Measurements from ENCODE around the gene GRAMD4.

GRAMD4 gene

DNA sequence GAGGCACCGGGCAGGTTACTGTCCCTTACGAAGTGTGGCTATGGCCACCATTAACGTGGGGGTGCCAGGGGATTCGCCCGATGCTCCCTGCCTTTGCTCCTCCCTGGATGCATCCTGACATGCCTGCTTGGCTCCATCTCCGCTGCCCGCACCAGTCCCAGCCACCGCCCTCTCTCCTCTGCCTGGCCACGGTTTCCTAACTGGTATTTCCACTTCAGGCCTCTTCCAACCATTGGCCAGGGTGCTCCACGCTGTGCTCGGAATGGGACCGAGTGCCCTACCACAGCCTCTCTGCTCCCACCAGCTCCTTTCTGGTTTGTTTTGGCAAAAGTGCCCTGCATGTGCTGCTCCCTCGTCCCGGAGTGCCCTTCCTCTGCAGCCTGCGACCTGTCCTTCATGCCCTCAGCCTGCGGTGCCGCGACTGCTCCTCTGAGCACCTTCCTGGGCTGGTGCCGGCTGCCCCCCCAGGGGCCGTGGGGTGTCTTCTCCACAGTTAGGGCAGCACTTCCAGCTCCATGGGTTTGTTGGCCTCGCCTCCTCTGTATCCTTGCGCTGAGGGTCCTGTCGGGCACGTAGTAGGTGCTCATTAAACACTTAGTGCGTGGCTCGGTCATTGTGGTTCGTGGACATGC lies 12.6 kb upstream of the GRAMD4 start:
- Histone ChIP-seq H4K20me1 (peaks cover 10 to 64% (median 28%) of the 10 kb centered on the region in 11 experiments; a peak in 16 of 22 replicates), H3K9ac (no peak overlapping the region; a peak in 1 of 22 replicates)

DNA sequence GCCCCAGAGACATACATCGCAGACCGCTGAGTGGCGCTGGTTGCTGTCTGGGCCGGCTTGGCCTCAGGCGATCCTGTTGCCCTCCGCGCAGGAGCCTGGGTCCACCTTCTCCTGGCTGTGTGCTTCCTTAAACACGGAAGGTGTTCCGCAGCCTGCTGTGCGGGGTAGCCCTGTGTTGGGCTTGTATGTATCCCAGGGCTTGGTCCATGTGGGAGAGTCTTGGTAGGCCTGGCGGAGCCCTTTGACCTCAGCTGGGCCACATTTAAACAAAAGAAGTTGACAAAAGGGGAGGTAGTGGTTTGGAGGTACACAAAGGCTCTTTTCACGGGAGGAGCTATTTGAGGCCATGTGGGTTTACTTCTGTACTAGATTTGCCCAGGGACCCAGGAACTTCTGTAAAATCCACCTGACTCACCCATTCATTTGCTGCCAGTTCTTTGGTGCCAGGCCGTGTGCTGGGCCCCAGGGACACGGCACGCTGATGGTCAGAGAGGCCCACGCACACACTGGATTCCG lies 11.0 kb upstream of the GRAMD4 start:
- Histone ChIP-seq H3K4me3 (no peak overlapping the region), H3K9ac (0 out of 22 replicates have a peak overlapping the region, but pooled peaks of 1 of the 11 experiments have one; percentile 44), H3K36me3 (no peaks in the 10 kb centered on the region), H3K4me1 (peaks cover 43 to 87% (median 81%) of the 10 kb centered on the region in 10 experiments), H3K27ac (peak overlapping the region in 5 of 11 experiments; percentile 5 to 32 (median 14); a peak in 3 of 22 replicates), H3K4me2 (peak overlapping the region; percentile 9 to 74 (median 40); a peak in 17 of 22 replicates), H4K20me1 (peaks cover 15 to 81% (median 40%) of the 10 kb centered on the region in 11 experiments; a peak in 16 of 22 replicates), H3K27me3 (peaks cover 0 to 17% (median 0%) of the 10 kb centered on the region in 11 experiments; a peak in 3 of 22 replicates), H3K9me3 (replicated peaks in 1 of 11) (no peaks in the 10 kb centered on the region)
- TF ChIP-seq Cebpa-rat (IDR thresholded peaks at IDR 0.05), result no peak

More for the DNA sequence above, 12.6 kb upstream of the GRAMD4 start:
- H3K9me3 ChIP-seq (replicated peaks in 1 of 11), result no peaks in the 10 kb centered on the region
- no peak overlapping the region for H3K27ac ChIP-seq
- 0 out of 22 replicates have a peak, but pooled peaks cover 0 to under 1% (median 0%) of the 10 kb centered on the region in 11 experiments for H3K27me3 ChIP-seq
- H3K36me3 ChIP-seq, result no peaks in the 10 kb centered on the region
- no peak overlapping the region for H3K4me3 ChIP-seq
- peaks cover 43 to 87% (median 81%) of the 10 kb centered on the region in 10 experiments for H3K4me1 ChIP-seq
- peak overlapping the region in 6 of 11 experiments; percentile 3 to 48 (median 31); a peak in 6 of 22 replicates for H3K4me2 ChIP-seq
- no peak for TF ChIP-seq Cebpa-rat (IDR thresholded peaks at IDR 0.05)

DNA sequence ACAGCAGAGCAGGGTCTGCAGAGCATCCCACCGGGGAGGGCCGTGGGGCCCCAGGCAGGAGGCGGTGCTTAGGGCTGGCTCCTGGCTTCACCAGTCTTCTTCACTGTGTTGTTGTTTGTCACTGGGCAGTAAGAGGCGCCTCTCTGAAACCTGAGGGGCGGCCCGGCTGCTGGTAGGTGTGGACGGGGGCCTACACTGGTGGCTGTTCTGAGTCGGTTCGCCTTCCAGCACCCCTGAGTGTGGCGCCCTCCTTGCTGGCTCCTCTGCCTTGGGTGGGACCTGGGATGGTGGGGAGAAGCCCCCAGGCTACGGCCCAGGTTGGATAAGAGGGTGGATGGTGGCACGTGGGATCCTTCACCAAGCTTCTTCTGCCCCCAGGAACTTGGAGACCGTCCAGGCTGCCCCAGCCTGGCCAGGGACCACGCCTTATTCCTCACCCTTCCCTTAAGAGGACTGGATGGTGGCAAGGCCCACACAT lies 10.4 kb upstream of the GRAMD4 start:
- TF ChIP-seq Cebpa-rat (IDR thresholded peaks at IDR 0.05), result no peak
- Histone ChIP-seq H3K9ac (peak overlapping the region in 1 of 11 experiments; percentile 44; a peak in 2 of 22 replicates), H3K4me2 (peak overlapping the region; percentile 9 to 74 (median 40); a peak in 19 of 22 replicates)

DNA sequence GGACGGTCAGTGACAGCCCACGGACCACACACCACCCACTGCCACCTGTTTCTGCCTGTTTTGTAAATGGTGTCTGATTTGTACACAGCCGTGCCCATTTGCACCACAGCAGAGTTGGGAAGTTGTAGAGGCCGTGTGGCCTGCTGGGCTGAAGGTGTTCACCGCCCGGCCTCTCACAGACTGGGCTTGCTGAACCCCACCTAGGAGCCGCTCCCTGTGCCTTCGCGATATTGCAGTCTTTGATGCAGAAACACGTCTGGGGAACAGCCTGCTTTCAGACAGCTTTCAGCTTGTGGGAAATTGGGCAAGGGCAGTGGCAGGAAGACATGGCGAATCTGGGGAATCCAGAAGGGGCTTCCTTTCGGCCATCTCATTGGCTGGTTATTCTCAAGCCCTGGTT lies 9.8 kb upstream of the GRAMD4 start:
- peak overlapping the region in 9 of 11 experiments; percentile 22 to 74 (median 42); a peak in 17 of 22 replicates for H3K4me2 ChIP-seq
- H3K9me3 ChIP-seq (replicated peaks in 1 of 11), result no peaks in the 10 kb centered on the region

More for the DNA sequence above, 10.4 kb upstream of the GRAMD4 start:
- Histone ChIP-seq H3K9me3 (replicated peaks in 1 of 11) (no peaks in the 10 kb centered on the region), H3K4me1 (peaks cover 43 to 87% (median 81%) of the 10 kb centered on the region in 10 experiments), H4K20me1 (peaks cover 15 to 86% (median 44%) of the 10 kb centered on the region in 11 experiments; a peak in 17 of 22 replicates), H3K36me3 (no peaks in the 10 kb centered on the region), H3K27ac (peak overlapping the region in 5 of 11 experiments; percentile 5 to 32 (median 14); a peak in 5 of 22 replicates), H3K27me3 (peaks cover 0 to 23% (median 0%) of the 10 kb centered on the region in 11 experiments; a peak in 4 of 22 replicates), H3K4me3 (no peak overlapping the region)

DNA sequence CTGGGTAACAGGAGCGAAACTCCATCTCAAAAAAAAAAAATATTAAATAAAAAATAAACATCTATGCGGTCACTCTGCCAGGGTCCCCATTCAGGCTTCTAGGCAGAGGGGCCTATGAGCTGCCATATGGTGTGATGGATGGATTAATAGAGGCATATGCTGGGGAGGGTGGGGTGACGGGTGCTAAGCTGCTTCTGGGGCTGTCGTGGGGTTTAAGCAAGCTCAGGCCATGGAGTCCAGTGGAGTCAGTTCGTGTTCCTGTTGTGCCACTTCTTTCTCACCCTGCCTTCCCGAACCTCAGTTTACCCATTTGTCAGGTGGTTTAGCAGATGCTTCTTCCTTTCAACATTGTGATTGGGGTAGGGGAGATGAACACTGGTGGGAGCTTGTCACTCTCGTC lies 9.0 kb upstream of the GRAMD4 start:
- H3K9me3 ChIP-seq (replicated peaks in 1 of 11), result no peaks in the 10 kb centered on the region; a peak in 3 of 22 replicates
- peaks cover 42 to 85% (median 81%) of the 10 kb centered on the region in 10 experiments for H3K4me1 ChIP-seq
- peak overlapping the region in 2 of 11 experiments; percentile 26 to 96; a peak in 5 of 22 replicates for H3K4me2 ChIP-seq
- no peak for TF ChIP-seq Cebpa-rat (IDR thresholded peaks at IDR 0.05)
- no peak overlapping the region for H3K27ac ChIP-seq
- peaks cover 15 to 84% (median 44%) of the 10 kb centered on the region in 11 experiments; a peak in 17 of 22 replicates for H4K20me1 ChIP-seq
- no peaks in the 10 kb centered on the region for H3K36me3 ChIP-seq
- H3K4me3 ChIP-seq, result no peak overlapping the region
- no peak overlapping the region for H3K9ac ChIP-seq
- peaks cover 0 to 23% (median 0%) of the 10 kb centered on the region in 11 experiments; a peak in 4 of 22 replicates for H3K27me3 ChIP-seq

More for the DNA sequence above, 9.8 kb upstream of the GRAMD4 start:
- H3K36me3 ChIP-seq, result no peaks in the 10 kb centered on the region
- H4K20me1 ChIP-seq, result peaks cover 15 to 87% (median 44%) of the 10 kb centered on the region in 11 experiments; a peak in 17 of 22 replicates
- TF ChIP-seq Cebpa-rat (IDR thresholded peaks at IDR 0.05), result no peak
- no peak overlapping the region for H3K4me3 ChIP-seq
- H3K9ac ChIP-seq, result peak overlapping the region in 1 of 11 experiments; percentile 10; a peak in 1 of 22 replicates
- peak overlapping the region in 3 of 11 experiments; percentile 5 to 16 (median 14); a peak in 4 of 22 replicates for H3K27ac ChIP-seq
- H3K27me3 ChIP-seq, result peaks cover 0 to 23% (median 0%) of the 10 kb centered on the region in 11 experiments; a peak in 4 of 22 replicates
- H3K4me1 ChIP-seq, result peaks cover 42 to 85% (median 81%) of the 10 kb centered on the region in 10 experiments

DNA sequence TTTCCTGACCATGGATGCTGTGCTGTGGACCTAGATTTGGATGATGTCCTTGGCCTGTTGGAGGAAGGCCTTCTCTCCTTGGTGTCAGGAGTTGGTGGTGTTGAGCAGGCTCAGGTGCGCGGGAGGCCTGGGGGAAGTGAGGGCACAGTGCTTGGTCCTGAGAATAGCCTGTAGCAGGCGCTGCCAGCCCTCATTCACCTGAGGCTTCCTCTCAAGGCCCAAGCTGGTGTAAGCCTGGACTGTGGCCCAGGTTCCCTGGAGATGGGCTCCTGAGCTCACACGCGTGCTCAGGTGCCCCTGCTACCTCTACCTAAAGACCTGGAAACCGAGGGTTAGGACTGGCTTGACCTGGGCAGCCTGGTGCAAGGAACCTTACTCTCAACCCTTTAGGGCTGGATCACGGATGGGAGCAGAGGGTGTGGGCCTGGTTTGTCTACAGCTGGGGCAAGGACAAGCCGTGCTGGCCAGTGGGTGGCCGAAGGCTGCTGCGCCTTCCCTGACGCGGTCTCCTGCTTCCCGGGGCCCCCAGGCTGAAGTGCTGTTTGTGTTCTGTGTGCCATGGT lies 7.8 kb upstream of the GRAMD4 start:
- no peak for TF ChIP-seq Cebpa-rat (IDR thresholded peaks at IDR 0.05)
- peak overlapping the region; percentile 7 to 76 (median 63); a peak in 18 of 22 replicates for H3K9ac ChIP-seq
- peak overlapping the region; percentile 86 to 99 (median 96) for H3K4me2 ChIP-seq
- peaks cover 0 to 30% (median 0%) of the 10 kb centered on the region in 11 experiments; a peak in 8 of 22 replicates for H3K27me3 ChIP-seq
- H4K20me1 ChIP-seq, result peaks cover 13 to 87% (median 51%) of the 10 kb centered on the region in 11 experiments; a peak in 18 of 22 replicates
- H3K27ac ChIP-seq, result peak overlapping the region in 8 of 11 experiments; percentile 53 to 69 (median 64); a peak in 13 of 22 replicates
- no peaks in the 10 kb centered on the region for H3K36me3 ChIP-seq
- H3K4me3 ChIP-seq, result 0 out of 20 replicates have a peak overlapping the region, but pooled peaks of 1 of the 10 experiments have one; percentile 59
- H3K9me3 ChIP-seq (replicated peaks in 1 of 11), result peaks cover 0 to 5% (median 0%) of the 10 kb centered on the region in 11 experiments; a peak in 5 of 22 replicates
- peaks cover 48 to 80% (median 77%) of the 10 kb centered on the region in 10 experiments for H3K4me1 ChIP-seq

DNA sequence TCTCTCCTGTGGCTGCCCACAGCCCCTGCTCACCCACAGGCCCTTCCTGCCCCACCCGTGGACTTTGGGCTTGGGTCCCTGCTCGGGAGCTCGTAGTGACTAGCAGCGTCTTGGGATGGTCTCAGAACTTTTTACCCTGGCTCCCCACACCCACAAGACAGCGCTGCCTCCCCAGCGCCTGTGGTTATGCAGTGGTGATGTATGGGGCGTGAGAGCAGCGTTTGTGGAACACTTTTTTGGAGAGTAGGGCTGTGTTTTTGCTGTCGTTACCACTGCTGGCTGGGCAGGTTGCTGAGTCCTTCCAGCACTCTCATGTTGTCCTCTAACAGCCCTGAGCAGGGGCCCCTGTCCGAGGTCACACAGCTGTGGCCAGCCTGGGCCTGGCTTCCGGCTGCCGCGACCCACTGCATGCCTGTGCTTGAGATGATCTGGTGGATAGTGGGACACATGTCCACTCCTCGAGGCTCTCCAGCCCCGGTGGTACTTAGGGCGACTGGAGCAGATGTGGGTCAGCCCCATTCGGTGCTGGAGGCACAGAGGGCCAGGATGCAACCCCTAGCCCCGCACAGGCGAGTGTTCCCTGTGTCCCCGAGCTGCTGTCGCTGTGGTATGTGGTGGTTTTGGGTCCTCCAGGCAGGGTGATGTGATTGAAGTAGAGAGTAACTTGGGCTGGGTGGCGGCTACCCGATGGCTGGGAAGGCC lies 7.1 kb upstream of the GRAMD4 start:
- Histone ChIP-seq H3K36me3 (no peaks in the 10 kb centered on the region), H3K4me2 (peak overlapping the region; percentile 86 to 99 (median 96)), H3K9me3 (replicated peaks in 1 of 11) (peaks cover 0 to 5% (median 0%) of the 10 kb centered on the region in 11 experiments; a peak in 5 of 22 replicates), H3K9ac (peak overlapping the region; percentile 7 to 76 (median 63); a peak in 20 of 22 replicates), H3K4me3 (peak overlapping the region in 9 of 10 experiments; percentile 30 to 59 (median 47); a peak in 13 of 20 replicates), H3K4me1 (peaks cover 54 to 80% (median 77%) of the 10 kb centered on the region in 10 experiments), H3K27me3 (peaks cover 0 to 36% (median 0%) of the 10 kb centered on the region in 11 experiments; a peak in 8 of 22 replicates), H4K20me1 (peaks cover 6 to 87% (median 51%) of the 10 kb centered on the region in 11 experiments; a peak in 19 of 22 replicates), H3K27ac (peak overlapping the region in 9 of 11 experiments; percentile 26 to 69 (median 64); a peak in 17 of 22 replicates)
- TF ChIP-seq Cebpa-rat (IDR thresholded peaks at IDR 0.05), result no peak

Data from BLaER1 treated with 17β-estradiol and CSF1 and Interleukin-3, amounts not matched to agents 10 nM and 100 nM (cell line).